GM12878 (cell line): ENCODE data around the gene ATP6V1D. TPM values are rescaled to one million over a fixed set of nuclear protein-coding genes. Genes with fewer than 3 reads are reported as not detected.

Source experiments
- ATAC-seq: fragments of 200-7000 bp; cut with Tn5 transposase; 3 replicates; pipeline ENCODE4 v1.9.1; 2020; ENCODE audit warnings: mild to moderate bottlenecking, moderate library complexity
- BruUV-seq: library from RNA; stranded (reverse); fragments of 400-500 nt; replicated peaks from 2 replicates; lab custom pipeline; 2021; lab: Mats Ljungman, UMichigan
- CTCF ChIA-PET: fragments of 300-600 bp; sonication (Branson Sonifier 250); formaldehyde crosslinking; extraction: SDS; loops from one replicate; lab custom pipeline; 2021; ENCODE audit warnings: inconsistent platforms; lab: Yijun Ruan, JAX
- POLR2A ChIA-PET: fragments of 350-600 bp; formaldehyde crosslinking; extraction: SDS; loops from one replicate; lab custom pipeline; 2021; ENCODE audit warnings: inconsistent platforms; lab: Charles Lee
- RAD21 ChIA-PET: fragments of 300-600 bp; sonication (Branson Sonifier 250); formaldehyde crosslinking; loops from one replicate; lab custom pipeline; 2023; ENCODE audit warnings: antibody characterized with exemption; ENCODE audit not compliant: unreplicated experiment; lab: Charles Lee
- SMC1A ChIA-PET: fragments of 300-600 bp; sonication (Branson Sonifier 250); formaldehyde crosslinking; loops from one replicate; lab custom pipeline; 2023; ENCODE audit not compliant: unreplicated experiment, uncharacterized antibody; lab: Charles Lee
- DNase-seq: peaks from one replicate; pipeline ENCODE4 v3.0.0-alpha.2; 2011; ENCODE audit warnings: low read depth, low spot score
- FAIRE-seq: peaks from 3 replicates; lab custom pipeline; 2011; peaks lifted over from hg19 to GRCh38; lab: Jason Lieb, UNC
- H2AFZ ChIP-seq: 2 replicates; pipeline ENCODE4 v1.6.0; 2011; ENCODE audit warnings: low read depth, low read length, control low read depth; ENCODE audit not compliant: control insufficient read depth
- H3K27ac ChIP-seq: 2 replicates; pipeline ENCODE4 v1.5.1; 2011; ENCODE audit warnings: control low read depth; ENCODE audit not compliant: control insufficient read depth, insufficient read depth
- H3K27me3 ChIP-seq, 2 experiments: replicated peaks in 1 of 2; 2 replicates each; pipeline versions ENCODE4 v1.6.0 to v1.6.1; 2011; ENCODE audit warnings: low read length in 1 of 2; ENCODE audit not compliant: control insufficient read depth in 2 of 2, insufficient read depth in 2 of 2
- H3K36me3 ChIP-seq, 2 experiments: 2 replicates each; pipeline ENCODE4 v1.5.1; 2011; ENCODE audit warnings: low read length in 1 of 2; ENCODE audit not compliant: control insufficient read depth in 2 of 2, insufficient read depth in 2 of 2
- H3K4me1 ChIP-seq: 2 replicates; pipeline ENCODE4 v1.6.1; 2011; ENCODE audit warnings: mild to moderate bottlenecking, low read length, moderate library complexity, mixed read lengths; ENCODE audit not compliant: control insufficient read depth, insufficient read depth
- H3K4me2 ChIP-seq: 2 replicates; pipeline ENCODE4 v1.6.0; 2011; ENCODE audit warnings: control low read depth; ENCODE audit not compliant: control insufficient read depth, insufficient read depth
- H3K4me3 ChIP-seq: fragments of 200-600 bp; sonication (generic); 2 replicates; pipeline ENCODE4 v1.5.1; 2016
- H3K79me2 ChIP-seq: 2 replicates; pipeline ENCODE4 v1.6.0; 2011; ENCODE audit warnings: low read length; ENCODE audit not compliant: control insufficient read depth, insufficient read depth
- H3K9ac ChIP-seq: 2 replicates; pipeline ENCODE4 v1.8.0; 2011; ENCODE audit warnings: low read length, control low read depth, mixed read lengths; ENCODE audit not compliant: control insufficient read depth, insufficient read depth
- H3K9me3 ChIP-seq: replicated peaks from 3 replicates; pipeline ENCODE4 v1.5.1; 2011; ENCODE audit warnings: mild to moderate bottlenecking, low read length; ENCODE audit not compliant: control insufficient read depth, insufficient read depth
- H4K20me1 ChIP-seq: 2 replicates; pipeline ENCODE4 v1.6.0; 2011; ENCODE audit not compliant: control insufficient read depth, insufficient read depth
- BMI1 ChIP-seq: fragments of 450-650 bp; IDR thresholded peaks from 2 replicates; pipeline ENCODE4 v1.6.1; 2016; ENCODE audit warnings: mild to moderate bottlenecking, moderate library complexity, borderline replicate concordance
- CEBPB ChIP-seq, 2 experiments: fragments of 150-350 bp in 1 of 2; IDR thresholded peaks; 2 replicates each; pipeline ENCODE4 v1.6.1; 2012 to 2014; ENCODE audit warnings: low read depth in 2 of 2, low read length in 2 of 2, borderline replicate concordance in 1 of 2, inconsistent platforms in 1 of 2
- EGR1 ChIP-seq, 2 experiments: IDR thresholded peaks; 1 replicate in 1 of 2; 2 replicates in 1 of 2; pipeline ENCODE4 v1.6.1; 2011 to 2012; ENCODE audit warnings: low read depth in 2 of 2, low read length in 2 of 2, borderline replicate concordance in 1 of 2, mild to moderate bottlenecking in 1 of 2, moderate library complexity in 1 of 2
- FOS ChIP-seq: IDR thresholded peaks from 3 replicates; pipeline ENCODE4 v1.6.1; 2011; ENCODE audit warnings: borderline replicate concordance; ENCODE audit not compliant: insufficient read length; ENCODE audit errors: extremely low read depth
- IKZF1 ChIP-seq: fragments of 450-650 bp; conservative IDR thresholded peaks from 2 replicates; pipeline ENCODE4 v1.6.1; 2017; ENCODE audit warnings: antibody characterized with exemption, mild to moderate bottlenecking
- MTA2 ChIP-seq: fragments of 450-650 bp; IDR thresholded peaks from 2 replicates; pipeline ENCODE4 v1.6.1; 2016; ENCODE audit warnings: low read depth, mild to moderate bottlenecking, moderate library complexity
- POLR2AphosphoS2 ChIP-seq: IDR thresholded peaks from 2 replicates; pipeline ENCODE4 v1.6.1; 2011; ENCODE audit warnings: low read depth, mild to moderate bottlenecking, low read length, improper control_type of control experiment, moderate library complexity
- RUNX3 ChIP-seq: IDR thresholded peaks from 2 replicates; pipeline ENCODE4 v1.6.1; 2012; ENCODE audit warnings: low read length, inconsistent platforms
- SREBF2 ChIP-seq: IDR thresholded peaks from 2 replicates; pipeline ENCODE4 v1.6.1; 2012; ENCODE audit warnings: mild to moderate bottlenecking, low read length
- TCF3 ChIP-seq: IDR thresholded peaks from 2 replicates; pipeline ENCODE4 v1.6.1; 2012; ENCODE audit warnings: low read depth, mild to moderate bottlenecking, low read length, borderline replicate concordance; ENCODE audit not compliant: insufficient read depth
- ZNF622 ChIP-seq: fragments of 450-650 bp; IDR thresholded peaks from 2 replicates; pipeline ENCODE4 v1.6.1; 2017; ENCODE audit warnings: mild to moderate bottlenecking, inconsistent platforms
- WGBS: methylation state at CpG from one replicate; pipeline ENCODE4 v1.1.6; 2016; ENCODE audit warnings: low lambda C conversion rate; ENCODE audit not compliant: insufficient replicate concordance, insufficient coverage; ENCODE audit errors: missing lambda C conversion rate; 5-methylcytosine and 5-hydroxymethylcytosine counted together
- in situ Hi-C: fragments of 300-500 bp; cut with MboI; formaldehyde crosslinking; loops from 9 replicates; pipeline ENCODE4 v1.14.3; 2018; ENCODE audit warnings: mixed read lengths
- intact Hi-C: fragments of 100-400 bp; cut with micrococcal nuclease; formaldehyde crosslinking; loops from one replicate; pipeline ENCODE4 v1.14.2; 2022; ENCODE audit not compliant: unreplicated experiment
- polyA plus RNA-seq, 11 experiments: library from polyadenylated mRNA; depleted of rRNA in 4 of 11; unstranded in 6 of 11; stranded (reverse) in 5 of 11; fragments of >200 nt; fragmentation: Nextera tagmentation in 4 of 11; fragmentation: Illumina TruSeq in 1 of 11; extraction: Ambion mirVana in 4 of 11; extraction: Trizol in 1 of 11; gene quantifications; 1 replicate in 1 of 11; 2 replicates in 10 of 11; pipeline versions ENCODE4 v1.2.1 to v1.2.3, GENCODE V29; 2011 to 2016; ENCODE audit warnings: inconsistent platforms in 2 of 11, missing spikeins in 2 of 11, low read depth in 1 of 11
- total RNA-seq, 4 experiments: library from RNA; depleted of rRNA in 3 of 4; stranded (reverse); fragments of >200 nt in 3 of 4; fragmentation: Illumina TruSeq in 1 of 4; extraction: Trizol in 1 of 4; gene quantifications; 2 replicates each; pipeline versions ENCODE4 v1.2.1 to v1.2.3, GENCODE V29; 2013 to 2021
- TF ChIP-seq, protein P1 (sequence below): fragments of 450-650 bp; IDR thresholded peaks from 2 replicates; pipeline ENCODE4 v1.6.1; 2016; ENCODE audit warnings: mild to moderate bottlenecking
- TF ChIP-seq, protein P2 (sequence below): IDR thresholded peaks from 2 replicates; pipeline ENCODE4 v1.6.1; 2012; ENCODE audit warnings: low read length, inconsistent platforms
- TF ChIP-seq, protein P3 (sequence below): fragments of 450-650 bp; IDR thresholded peaks from 2 replicates; pipeline ENCODE4 v1.6.1; 2016; ENCODE audit warnings: mild to moderate bottlenecking, moderate library complexity, borderline replicate concordance
- TF ChIP-seq, protein P4 (sequence below): IDR thresholded peaks from 2 replicates; pipeline ENCODE4 v1.6.1; 2011; ENCODE audit warnings: low read depth, low read length, improper control_type of control experiment, borderline replicate concordance

The ATP6V1D gene
- total and polyA plus RNA-seq, 10 of the 15 experiments (the other 5 are each of a cell fraction or from before 2014, with no cell fraction given): 24.0 to 71.6 (median 47.8) TPM

DNA sequence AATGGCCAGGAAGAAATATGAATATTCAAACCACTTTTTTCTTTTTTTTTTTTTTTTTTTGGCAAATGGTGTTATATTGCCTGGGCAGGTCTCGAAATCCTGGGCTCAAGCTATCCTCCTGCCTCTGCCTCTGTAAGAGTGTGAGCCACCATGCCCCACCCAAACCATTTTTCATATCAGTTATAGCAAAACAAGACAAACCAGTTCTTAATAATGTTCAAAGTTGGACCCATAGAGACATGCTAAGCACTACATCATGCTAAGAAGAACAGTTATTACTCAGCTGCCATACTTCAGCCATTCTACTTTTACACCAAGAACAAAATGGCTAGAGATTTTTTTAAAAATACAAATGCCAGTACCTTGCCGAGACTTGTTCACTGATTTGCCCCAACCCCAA, 26.0 kb upstream of the ATP6V1D start (continued):
- no peak for TF ChIP-seq TCF3
- TF ChIP-seq, protein P1, sequence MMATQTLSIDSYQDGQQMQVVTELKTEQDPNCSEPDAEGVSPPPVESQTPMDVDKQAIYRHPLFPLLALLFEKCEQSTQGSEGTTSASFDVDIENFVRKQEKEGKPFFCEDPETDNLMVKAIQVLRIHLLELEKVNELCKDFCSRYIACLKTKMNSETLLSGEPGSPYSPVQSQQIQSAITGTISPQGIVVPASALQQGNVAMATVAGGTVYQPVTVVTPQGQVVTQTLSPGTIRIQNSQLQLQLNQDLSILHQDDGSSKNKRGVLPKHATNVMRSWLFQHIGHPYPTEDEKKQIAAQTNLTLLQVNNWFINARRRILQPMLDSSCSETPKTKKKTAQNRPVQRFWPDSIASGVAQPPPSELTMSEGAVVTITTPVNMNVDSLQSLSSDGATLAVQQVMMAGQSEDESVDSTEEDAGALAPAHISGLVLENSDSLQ: no peak

DNA sequence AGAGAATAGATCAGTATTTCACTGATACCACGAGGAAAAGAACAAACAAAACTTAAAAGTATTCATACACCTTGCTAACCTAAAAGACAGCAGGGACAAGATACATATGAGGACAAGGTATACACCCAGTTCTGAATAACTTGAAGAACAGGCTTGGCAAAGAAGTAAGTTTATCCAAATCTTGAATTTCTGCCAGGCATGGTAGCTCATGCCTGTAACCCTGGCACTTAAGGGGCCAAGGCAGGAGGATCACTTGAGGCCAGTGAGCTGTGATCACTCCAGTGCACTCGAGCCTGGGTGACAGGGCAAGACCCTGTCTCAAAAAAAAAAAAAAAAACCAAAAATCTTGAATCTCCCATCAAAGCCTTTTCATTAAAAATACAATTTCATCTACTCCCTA, 25.5 kb upstream of the ATP6V1D start:
- Histone ChIP-seq H3K27me3 (no peaks in the 10 kb centered on the region), H3K4me3 (no peak overlapping the region), H2AFZ (no peak overlapping the region), H3K36me3 (peaks cover 3 to 22% of the 10 kb centered on the region in 2 experiments; a peak in 3 of 4 replicates), H3K9ac (no peak overlapping the region), H3K4me2 (no peak overlapping the region), H3K4me1 (no peaks in the 10 kb centered on the region), H3K27ac (no peak overlapping the region), H4K20me1 (no peaks in the 10 kb centered on the region), H3K9me3 (no peaks in the 10 kb centered on the region), H3K79me2 (no peaks in the 10 kb centered on the region)
- CTCF ChIA-PET: interaction anchor here (0.8 to 4.2 kb wide), 2 partner anchors 186 to 196 kb away, joined by 3 to 13 read pairs; no protein-coding TSS in a partner anchor
- DNase-seq: no peak
- BruUV-seq: no TSS peak
- no peak for ATAC-seq
- RAD21 ChIA-PET: interaction anchor here (0.6 kb wide), 1 partner anchor 62 kb away, joined by 3 read pairs; no protein-coding TSS in a partner anchor
- WGBS: 100% methylated on average over 1 of the region's 2 CpGs
- POLR2A ChIA-PET: interaction anchor here (0.6 to 1.7 kb wide), 3 partner anchors 26 to 1517 kb away, joined by 3 to 5 read pairs (median 4); partner anchors contain the start of gene ATP6V1D
- in situ Hi-C loops (no loop called here), intact Hi-C loops (no loop called here)
- SMC1A ChIA-PET: interaction anchor here (0.8 kb wide), 1 partner anchor 761 kb away, joined by 3 read pairs; no protein-coding TSS in a partner anchor
- FAIRE-seq: no peak
- no peak for TF ChIP-seq RUNX3
- TF ChIP-seq, protein P2, sequence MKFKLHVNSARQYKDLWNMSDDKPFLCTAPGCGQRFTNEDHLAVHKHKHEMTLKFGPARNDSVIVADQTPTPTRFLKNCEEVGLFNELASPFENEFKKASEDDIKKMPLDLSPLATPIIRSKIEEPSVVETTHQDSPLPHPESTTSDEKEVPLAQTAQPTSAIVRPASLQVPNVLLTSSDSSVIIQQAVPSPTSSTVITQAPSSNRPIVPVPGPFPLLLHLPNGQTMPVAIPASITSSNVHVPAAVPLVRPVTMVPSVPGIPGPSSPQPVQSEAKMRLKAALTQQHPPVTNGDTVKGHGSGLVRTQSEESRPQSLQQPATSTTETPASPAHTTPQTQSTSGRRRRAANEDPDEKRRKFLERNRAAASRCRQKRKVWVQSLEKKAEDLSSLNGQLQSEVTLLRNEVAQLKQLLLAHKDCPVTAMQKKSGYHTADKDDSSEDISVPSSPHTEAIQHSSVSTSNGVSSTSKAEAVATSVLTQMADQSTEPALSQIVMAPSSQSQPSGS: no peak
- TF ChIP-seq, protein P3, sequence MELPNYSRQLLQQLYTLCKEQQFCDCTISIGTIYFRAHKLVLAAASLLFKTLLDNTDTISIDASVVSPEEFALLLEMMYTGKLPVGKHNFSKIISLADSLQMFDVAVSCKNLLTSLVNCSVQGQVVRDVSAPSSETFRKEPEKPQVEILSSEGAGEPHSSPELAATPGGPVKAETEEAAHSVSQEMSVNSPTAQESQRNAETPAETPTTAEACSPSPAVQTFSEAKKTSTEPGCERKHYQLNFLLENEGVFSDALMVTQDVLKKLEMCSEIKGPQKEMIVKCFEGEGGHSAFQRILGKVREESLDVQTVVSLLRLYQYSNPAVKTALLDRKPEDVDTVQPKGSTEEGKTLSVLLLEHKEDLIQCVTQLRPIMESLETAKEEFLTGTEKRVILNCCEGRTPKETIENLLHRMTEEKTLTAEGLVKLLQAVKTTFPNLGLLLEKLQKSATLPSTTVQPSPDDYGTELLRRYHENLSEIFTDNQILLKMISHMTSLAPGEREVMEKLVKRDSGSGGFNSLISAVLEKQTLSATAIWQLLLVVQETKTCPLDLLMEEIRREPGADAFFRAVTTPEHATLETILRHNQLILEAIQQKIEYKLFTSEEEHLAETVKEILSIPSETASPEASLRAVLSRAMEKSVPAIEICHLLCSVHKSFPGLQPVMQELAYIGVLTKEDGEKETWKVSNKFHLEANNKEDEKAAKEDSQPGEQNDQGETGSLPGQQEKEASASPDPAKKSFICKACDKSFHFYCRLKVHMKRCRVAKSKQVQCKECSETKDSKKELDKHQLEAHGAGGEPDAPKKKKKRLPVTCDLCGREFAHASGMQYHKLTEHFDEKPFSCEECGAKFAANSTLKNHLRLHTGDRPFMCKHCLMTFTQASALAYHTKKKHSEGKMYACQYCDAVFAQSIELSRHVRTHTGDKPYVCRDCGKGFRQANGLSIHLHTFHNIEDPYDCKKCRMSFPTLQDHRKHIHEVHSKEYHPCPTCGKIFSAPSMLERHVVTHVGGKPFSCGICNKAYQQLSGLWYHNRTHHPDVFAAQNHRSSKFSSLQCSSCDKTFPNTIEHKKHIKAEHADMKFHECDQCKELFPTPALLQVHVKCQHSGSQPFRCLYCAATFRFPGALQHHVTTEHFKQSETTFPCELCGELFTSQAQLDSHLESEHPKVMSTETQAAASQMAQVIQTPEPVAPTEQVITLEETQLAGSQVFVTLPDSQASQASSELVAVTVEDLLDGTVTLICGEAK: no peak
- no peak for TF ChIP-seq ZNF622
- no peak for TF ChIP-seq SREBF2
- TF ChIP-seq POLR2AphosphoS2: no peak
- no peak for TF ChIP-seq IKZF1
- TF ChIP-seq, protein P4, sequence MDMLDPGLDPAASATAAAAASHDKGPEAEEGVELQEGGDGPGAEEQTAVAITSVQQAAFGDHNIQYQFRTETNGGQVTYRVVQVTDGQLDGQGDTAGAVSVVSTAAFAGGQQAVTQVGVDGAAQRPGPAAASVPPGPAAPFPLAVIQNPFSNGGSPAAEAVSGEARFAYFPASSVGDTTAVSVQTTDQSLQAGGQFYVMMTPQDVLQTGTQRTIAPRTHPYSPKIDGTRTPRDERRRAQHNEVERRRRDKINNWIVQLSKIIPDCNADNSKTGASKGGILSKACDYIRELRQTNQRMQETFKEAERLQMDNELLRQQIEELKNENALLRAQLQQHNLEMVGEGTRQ: no peak
- no peak for TF ChIP-seq CEBPB (IDR thresholded peaks at IDR 0.05; ENCODE audit: borderline replicate concordance in 1 of 2, low read depth in 2 of 2, low read length in 2 of 2)
- TF ChIP-seq BMI1: no peak
- TF ChIP-seq MTA2: no peak
- no peak for TF ChIP-seq FOS
- no peak for TF ChIP-seq EGR1 (IDR thresholded peaks at IDR 0.05; ENCODE audit: borderline replicate concordance in 1 of 2, low read depth in 2 of 2, low read length in 2 of 2)
